ENCODE results near the gene BBS7. TPM values are rescaled to one million over a fixed set of nuclear protein-coding genes. Genes with fewer than 3 reads are reported as not detected.
A peak's percentile ranks its signal among the peaks of the same experiment; 100 is the strongest.

BBS7 gene
- total and polyA plus RNA-seq, 9 of the 15 experiments (the other 6 are each of a cell fraction or from before 2014, with no cell fraction given): 13.4 to 25.8 (median 16.4) TPM

GRCh38 chr4:121790976-121791375 is 79.3 kb downstream of the BBS7 start (continued):
- TF ChIP-seq RBM15 (IDR thresholded peaks at IDR 0.05; ENCODE audit: insufficient read depth, low read length) (no peak), ZNF311 (CRISPR knock-in tag; IDR thresholded peaks at IDR 0.05) (no peak), ZHX1 (conservative IDR thresholded peaks at IDR 0.05; ENCODE audit: low read length) (no peak), CGGBP1 (CRISPR knock-in tag; IDR thresholded peaks at IDR 0.05) (no peak), HNRNPLL (IDR thresholded peaks at IDR 0.05; ENCODE audit: low read depth, low read length, poor library complexity, severe bottlenecking) (no peak), TRIM28 (IDR thresholded peaks at IDR 0.05) (no peak), HNRNPK (IDR thresholded peaks at IDR 0.05; ENCODE audit: low read depth, low read length, poor library complexity, severe bottlenecking) (no peak), PBX2 (CRISPR knock-in tag; IDR thresholded peaks at IDR 0.05; ENCODE audit: low read depth) (no peak), PBX2 (tag; conservative IDR thresholded peaks at IDR 0.05; ENCODE audit: low read depth) (peak; percentile 67), NFIX (CRISPR knock-in tag; IDR thresholded peaks at IDR 0.05; ENCODE audit: low read depth) (no peak), ETV1 (tag; conservative IDR thresholded peaks at IDR 0.05; ENCODE audit: low read depth) (no peak), BCLAF1 (IDR thresholded peaks at IDR 0.05; ENCODE audit: borderline replicate concordance in 1 of 2, control insufficient read depth in 1 of 2, low read depth in 2 of 2, low read length in 1 of 2) (no peak), GABPB2 (CRISPR knock-in tag; conservative IDR thresholded peaks at IDR 0.05) (no peak), CBFA2T2 (conservative IDR thresholded peaks at IDR 0.05) (peak; percentile 95), ZNF507 (tag; conservative IDR thresholded peaks at IDR 0.05) (no peak), L3MBTL2 (IDR thresholded peaks at IDR 0.05) (peak; percentile 84), MAX (CRISPR knock-in tag; IDR thresholded peaks at IDR 0.05) (no peak), ZNF449 (CRISPR knock-in tag; IDR thresholded peaks at IDR 0.05) (peak; percentile 32; the same call in 1 of the 2 replicates)
